ENCODE results near the gene C3orf80.

Gene C3orf80

GRCh38 chr3:160247766-160248165, 22.5 kb downstream of the C3orf80 start:
- no peak for TF ChIP-seq CTCF (IDR thresholded peaks at IDR 0.05)

- no peak for TF ChIP-seq CTCF (IDR thresholded peaks at IDR 0.05)
Measured at GRCh38 chr3:160253298-160253697, 28.1 kb downstream of the C3orf80 start.

GRCh38 chr3:160257606-160258005, 32.4 kb downstream of the C3orf80 start:
- no peak for TF ChIP-seq CTCF (IDR thresholded peaks at IDR 0.05)

- TF ChIP-seq CTCF (IDR thresholded peaks at IDR 0.05), result no peak
Measured at GRCh38 chr3:160259589-160259988, 34.4 kb downstream of the C3orf80 start.

GRCh38 chr3:160260587-160261270, 35.5 kb downstream of the C3orf80 start:
- TF ChIP-seq CTCF (IDR thresholded peaks at IDR 0.05), result no peak

GRCh38 chr3:160265088-160265487, 39.9 kb downstream of the C3orf80 start:
- no peak for TF ChIP-seq CTCF (IDR thresholded peaks at IDR 0.05)
